ENCODE results near the gene CFAP77.

Gene CFAP77

DNA sequence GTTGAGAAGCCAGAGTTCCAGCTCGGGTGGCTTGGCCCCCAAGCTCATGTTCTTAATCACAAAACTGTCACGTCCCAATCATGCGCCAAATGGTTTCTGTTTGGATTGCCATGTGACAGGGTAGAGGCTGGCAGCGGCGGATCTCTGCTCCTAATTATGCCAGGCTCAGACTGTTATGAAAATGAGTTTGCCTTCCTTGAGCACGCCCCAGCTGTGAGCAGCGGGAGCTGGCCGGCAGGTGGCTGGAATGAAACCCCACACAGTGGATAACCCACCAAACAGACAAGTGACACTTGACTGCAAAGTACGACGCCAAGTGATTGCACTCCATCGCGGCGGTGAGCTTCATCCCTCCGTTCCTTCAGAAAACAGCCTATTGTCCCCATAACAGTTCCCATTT is 75.4 kb downstream of the CFAP77 start:
- TF ChIP-seq ZNF70 (CRISPR knock-in tag; IDR thresholded peaks at IDR 0.05) (no peak), ZC3H10 (CRISPR knock-in tag; IDR thresholded peaks at IDR 0.05) (no peak), ZNF8 (CRISPR knock-in tag; IDR thresholded peaks at IDR 0.05) (no peak), POU6F1 (CRISPR knock-in tag; IDR thresholded peaks at IDR 0.05; ENCODE audit: borderline replicate concordance, low read depth) (no peak), OSR1 (CRISPR knock-in tag; IDR thresholded peaks at IDR 0.05) (no peak), TCF4 (CRISPR knock-in tag; IDR thresholded peaks at IDR 0.05; ENCODE audit: borderline replicate concordance) (no peak), ZFP3 (CRISPR knock-in tag; IDR thresholded peaks at IDR 0.05) (no peak), ISL1 (CRISPR knock-in tag; IDR thresholded peaks at IDR 0.05) (no peak), ZFP30 (CRISPR knock-in tag; IDR thresholded peaks at IDR 0.05) (no peak), CREB5 (CRISPR knock-in tag; IDR thresholded peaks at IDR 0.05; ENCODE audit: low read depth) (no peak), GLIS3 (CRISPR knock-in tag; IDR thresholded peaks at IDR 0.05) (no peak), TSHZ2 (CRISPR knock-in tag; IDR thresholded peaks at IDR 0.05) (no peak), TOX (CRISPR knock-in tag; IDR thresholded peaks at IDR 0.05; ENCODE audit: borderline replicate concordance) (no peak), RARB (CRISPR knock-in tag; IDR thresholded peaks at IDR 0.05) (no peak), ZNF565 (CRISPR knock-in tag; conservative IDR thresholded peaks at IDR 0.05; ENCODE audit: low read depth) (no peak), ARNTL (CRISPR knock-in tag; IDR thresholded peaks at IDR 0.05; ENCODE audit: borderline replicate concordance, low read depth) (no peak), BACH2 (CRISPR knock-in tag; IDR thresholded peaks at IDR 0.05; ENCODE audit: borderline replicate concordance) (no peak)
- TF ChIP-seq, protein P1, sequence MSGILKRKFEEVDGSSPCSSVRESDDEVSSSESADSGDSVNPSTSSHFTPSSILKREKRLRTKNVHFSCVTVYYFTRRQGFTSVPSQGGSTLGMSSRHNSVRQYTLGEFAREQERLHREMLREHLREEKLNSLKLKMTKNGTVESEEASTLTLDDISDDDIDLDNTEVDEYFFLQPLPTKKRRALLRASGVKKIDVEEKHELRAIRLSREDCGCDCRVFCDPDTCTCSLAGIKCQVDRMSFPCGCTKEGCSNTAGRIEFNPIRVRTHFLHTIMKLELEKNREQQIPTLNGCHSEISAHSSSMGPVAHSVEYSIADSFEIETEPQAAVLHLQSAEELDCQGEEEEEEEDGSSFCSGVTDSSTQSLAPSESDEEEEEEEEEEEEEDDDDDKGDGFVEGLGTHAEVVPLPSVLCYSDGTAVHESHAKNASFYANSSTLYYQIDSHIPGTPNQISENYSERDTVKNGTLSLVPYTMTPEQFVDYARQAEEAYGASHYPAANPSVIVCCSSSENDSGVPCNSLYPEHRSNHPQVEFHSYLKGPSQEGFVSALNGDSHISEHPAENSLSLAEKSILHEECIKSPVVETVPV (CRISPR knock-in tag; IDR thresholded peaks at IDR 0.05) = no peak
- no peak for ATAC-seq

- ATAC-seq = no peak
- TF ChIP-seq RARB (CRISPR knock-in tag; IDR thresholded peaks at IDR 0.05) = no peak
- TF ChIP-seq OSR1 (CRISPR knock-in tag; IDR thresholded peaks at IDR 0.05) = no peak
- TF ChIP-seq BACH2 (CRISPR knock-in tag; IDR thresholded peaks at IDR 0.05; ENCODE audit: borderline replicate concordance) = no peak
- no peak for TF ChIP-seq ZFP30 (CRISPR knock-in tag; IDR thresholded peaks at IDR 0.05)
- no peak for TF ChIP-seq ARNTL (CRISPR knock-in tag; IDR thresholded peaks at IDR 0.05; ENCODE audit: borderline replicate concordance, low read depth)
- TF ChIP-seq PATZ1 (CRISPR knock-in tag; IDR thresholded peaks at IDR 0.05; ENCODE audit: borderline replicate concordance) = no peak
- TF ChIP-seq PPARA (CRISPR knock-in tag; IDR thresholded peaks at IDR 0.05; ENCODE audit: borderline replicate concordance) = no peak
- no peak for TF ChIP-seq ESRRG (CRISPR knock-in tag; IDR thresholded peaks at IDR 0.05)
- TF ChIP-seq, protein P1 (CRISPR knock-in tag; IDR thresholded peaks at IDR 0.05) = no peak
- TF ChIP-seq POU6F1 (CRISPR knock-in tag; IDR thresholded peaks at IDR 0.05; ENCODE audit: borderline replicate concordance, low read depth) = no peak
- TF ChIP-seq CREB5 (CRISPR knock-in tag; IDR thresholded peaks at IDR 0.05; ENCODE audit: low read depth) = no peak
- TF ChIP-seq ZC3H10 (CRISPR knock-in tag; IDR thresholded peaks at IDR 0.05) = no peak
- no peak for TF ChIP-seq SNAI2 (CRISPR knock-in tag; IDR thresholded peaks at IDR 0.05)
Measured at GRCh38 chr9:132486706-132487350, 76.8 kb downstream of the CFAP77 start.

All from SK-N-SH treated with all-trans-retinoic acid at 6 μM for 48 hours (cell line).